Fibroblast of lung (primary cell): ENCODE measurements around the gene FRAT1.

Source experiments
- CTCF ChIP-seq, 2 donors: IDR thresholded peaks in 1 of 2; conservative IDR thresholded peaks in 1 of 2; 1 replicate in 1 of 2; 2 replicates in 1 of 2; pipeline ENCODE4 v1.5.1; 2011 to 2012; ENCODE audit warnings: low read length in 2 of 2, control low read depth in 1 of 2, inconsistent platforms in 1 of 2, low read depth in 1 of 2, mild to moderate bottlenecking in 1 of 2
- EZH2 ChIP-seq: IDR thresholded peaks from 2 replicates; pipeline ENCODE4 v1.5.1; 2012; ENCODE audit warnings: low read length, control low read depth, mild to moderate bottlenecking; ENCODE audit errors: missing control alignments

DNA sequence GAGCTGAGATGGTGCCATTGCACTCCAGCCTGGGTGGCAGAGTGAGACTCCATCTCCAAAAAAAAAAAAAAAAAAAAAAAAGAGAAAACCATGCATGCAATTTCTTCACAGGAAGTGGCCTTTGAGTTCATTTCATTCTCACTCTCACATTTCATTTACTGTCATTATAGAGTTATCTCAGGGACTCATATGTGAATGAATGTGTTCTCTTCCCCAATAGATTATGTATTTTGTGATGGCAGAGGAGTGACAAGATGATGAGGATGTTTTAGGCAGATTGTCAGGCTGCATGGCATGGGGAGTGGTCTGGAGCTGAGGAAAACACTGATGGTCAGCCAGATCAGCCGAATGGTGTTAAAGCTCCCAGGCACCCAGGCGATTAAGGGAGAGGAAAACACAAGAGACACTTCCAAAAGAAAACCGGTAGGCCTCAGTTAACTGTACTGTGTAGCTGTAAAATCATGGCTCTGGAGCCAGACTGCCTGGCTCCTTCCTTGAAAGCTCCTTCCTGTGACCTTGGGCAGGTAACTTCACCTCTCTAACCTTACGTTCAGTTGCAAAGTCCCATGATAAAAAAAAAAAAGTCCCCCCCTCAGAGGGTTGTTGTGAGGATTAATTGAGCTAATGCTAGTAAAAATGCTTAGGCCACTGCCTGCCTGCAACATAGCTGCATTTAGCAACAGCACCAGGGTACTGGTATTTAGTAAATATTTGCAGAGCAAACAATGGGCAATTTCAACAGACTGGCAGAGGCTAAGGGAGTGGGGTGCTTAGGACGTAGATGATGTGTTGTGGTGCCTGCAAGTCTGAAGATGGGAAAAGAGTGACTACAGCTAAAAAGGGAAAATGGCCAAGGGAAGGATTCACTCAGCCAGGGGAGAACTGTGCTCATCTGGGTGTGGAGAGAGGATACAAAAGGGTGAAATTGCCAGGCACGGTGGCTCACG is 8.6 kb downstream of the FRAT1 start:
- TF ChIP-seq CTCF (conservative IDR thresholded peaks at IDR 0.05 in 1 of 2, IDR thresholded peaks at IDR 0.05 in 1 of 2; ENCODE audit: low read depth in 1 of 2, low read length in 2 of 2) (no peak), EZH2 (no peak)
